Trophoblast cell (in vitro differentiated cells and primary cell): ENCODE data around the gene MIGA2.

Experiments used
- DNase-seq, 2 donors: peaks; one replicate each; pipeline ENCODE4 v3.0.0-alpha.2; 2016
- H2AFZ ChIP-seq: 2 replicates; pipeline ENCODE4 v1.6.1; 2013; ENCODE audit warnings: low read length, moderate library complexity, mild to moderate bottlenecking; ENCODE audit not compliant: insufficient read depth, poor library complexity
- H2AK5ac ChIP-seq: 2 replicates; pipeline ENCODE4 v1.6.1; 2013; ENCODE audit warnings: mild to moderate bottlenecking, low read length
- H2BK120ac ChIP-seq: 2 replicates; pipeline ENCODE4 v1.6.1; 2013; ENCODE audit warnings: low read length, mild to moderate bottlenecking, moderate library complexity; ENCODE audit not compliant: insufficient read depth, poor library complexity
- H2BK12ac ChIP-seq: 2 replicates; pipeline ENCODE4 v1.6.1; 2013; ENCODE audit warnings: mild to moderate bottlenecking, low read length, moderate library complexity
- H2BK5ac ChIP-seq: 2 replicates; pipeline ENCODE4 v1.6.1; 2013; ENCODE audit warnings: low read length, low read depth, moderate library complexity, mild to moderate bottlenecking; ENCODE audit not compliant: poor library complexity
- H3K14ac ChIP-seq: 2 replicates; pipeline ENCODE4 v1.6.1; 2013; ENCODE audit warnings: mild to moderate bottlenecking, low read length
- H3K18ac ChIP-seq: 2 replicates; pipeline ENCODE4 v1.6.1; 2013; ENCODE audit warnings: mild to moderate bottlenecking, low read length
- H3K23ac ChIP-seq: 2 replicates; pipeline ENCODE4 v1.6.1; 2013; ENCODE audit warnings: low read length
- H3K27ac ChIP-seq: 2 replicates; pipeline ENCODE4 v1.5.1; 2013; ENCODE audit warnings: low read depth, mild to moderate bottlenecking, inconsistent platforms, low read length, moderate library complexity
- H3K27me3 ChIP-seq: 2 replicates; pipeline ENCODE4 v1.6.1; 2013; ENCODE audit warnings: inconsistent platforms, mild to moderate bottlenecking, low read length, moderate library complexity; ENCODE audit not compliant: insufficient read depth
- H3K36me3 ChIP-seq, 2 experiments: 1 replicate in 1 of 2; 2 replicates in 1 of 2; pipeline ENCODE4 v1.6.1; 2013; ENCODE audit warnings: low read length in 2 of 2, mild to moderate bottlenecking in 2 of 2, moderate library complexity in 1 of 2; ENCODE audit not compliant: insufficient read depth in 2 of 2, control insufficient read depth in 1 of 2
- H3K4ac ChIP-seq: 2 replicates; pipeline ENCODE4 v1.6.1; 2013; ENCODE audit warnings: low read depth, mild to moderate bottlenecking, low read length, moderate library complexity
- H3K4me1 ChIP-seq, 2 experiments: 1 replicate in 1 of 2; 2 replicates in 1 of 2; pipeline ENCODE4 v1.6.1; 2013; ENCODE audit warnings: low read length in 2 of 2, mild to moderate bottlenecking in 2 of 2, moderate library complexity in 1 of 2; ENCODE audit not compliant: insufficient read depth in 2 of 2, control insufficient read depth in 1 of 2
- H3K4me2 ChIP-seq: 2 replicates; pipeline ENCODE4 v1.6.1; 2013; ENCODE audit warnings: inconsistent platforms, mild to moderate bottlenecking, low read length, moderate library complexity
- H3K4me3 ChIP-seq: 2 replicates; pipeline ENCODE4 v1.5.1; 2013; ENCODE audit warnings: mild to moderate bottlenecking, low read depth, low read length, inconsistent platforms
- H3K79me1 ChIP-seq: one replicate; pipeline ENCODE4 v1.6.1; 2013; ENCODE audit warnings: low read length
- H3K79me2 ChIP-seq: 2 replicates; pipeline ENCODE4 v1.6.1; 2013; ENCODE audit warnings: low read length, mild to moderate bottlenecking; ENCODE audit not compliant: control insufficient read depth, insufficient read depth, poor library complexity
- H3K9ac ChIP-seq: 2 replicates; pipeline ENCODE4 v1.6.1; 2013; ENCODE audit warnings: mild to moderate bottlenecking, low read length
- H3K9me3 ChIP-seq: 2 replicates; pipeline ENCODE4 v1.6.1; 2013; ENCODE audit warnings: low read depth, mild to moderate bottlenecking, control low read depth, inconsistent platforms, low read length; ENCODE audit not compliant: insufficient read depth
- H4K12ac ChIP-seq: 2 replicates; pipeline ENCODE4 v1.6.1; 2013; ENCODE audit warnings: low read depth, mild to moderate bottlenecking, low read length, moderate library complexity
- H4K8ac ChIP-seq: 2 replicates; pipeline ENCODE4 v1.6.1; 2013; ENCODE audit warnings: low read depth, mild to moderate bottlenecking, low read length, moderate library complexity
- H4K91ac ChIP-seq: one replicate; pipeline ENCODE4 v1.6.1; 2013; ENCODE audit warnings: low read depth, mild to moderate bottlenecking, low read length, moderate library complexity
- WGBS: extraction: QIAGEN DNeasy Blood & Tissue Kit; methylation state at CpG from one replicate; pipeline ENCODE4 v1.1.7; 2013; ENCODE audit warnings: missing lambda C conversion rate; ENCODE audit not compliant: insufficient read length, insufficient coverage; ENCODE audit errors: extremely low coverage; 5-methylcytosine and 5-hydroxymethylcytosine counted together

MIGA2 gene

DNA sequence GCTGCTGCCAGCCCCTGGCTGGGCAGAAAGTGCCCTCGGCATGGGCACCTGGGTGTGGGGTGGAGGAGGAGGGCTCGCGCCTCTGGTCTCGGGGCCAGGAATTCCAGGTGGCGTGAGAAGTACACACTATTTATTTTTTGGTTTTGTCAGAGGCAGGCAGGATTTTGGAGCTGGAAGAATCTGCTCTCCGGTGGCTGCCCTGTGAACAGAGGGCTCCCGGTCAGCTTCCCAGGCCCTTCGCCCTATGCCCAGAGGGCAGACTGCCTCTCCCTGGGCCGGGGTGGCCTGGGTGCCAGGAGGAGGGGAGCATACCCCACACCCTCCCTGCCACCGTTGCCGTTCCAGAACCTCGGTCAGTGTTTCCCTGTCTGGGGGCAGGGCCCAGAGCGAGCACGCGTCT is 52.8 kb downstream of the MIGA2 start:
- Histone ChIP-seq H3K4me1 (no peaks in the 10 kb centered on the region), H4K91ac (no peak overlapping the region), H3K4me3 (no peak overlapping the region), H3K79me2 (no peaks in the 10 kb centered on the region), H3K9me3 (no peaks in the 10 kb centered on the region), H3K14ac (no peak overlapping the region), H3K18ac (no peak overlapping the region), H3K27ac (no peak overlapping the region), H2AK5ac (no peak overlapping the region), H3K36me3 (peaks cover 51 to 53% of the 10 kb centered on the region in 2 experiments), H3K27me3 (no peaks in the 10 kb centered on the region), H3K9ac (no peak overlapping the region), H2AFZ (no peak overlapping the region), H2BK12ac (no peak overlapping the region), H2BK5ac (no peak overlapping the region), H2BK120ac (no peak overlapping the region), H4K12ac (no peak overlapping the region), H4K8ac (no peak overlapping the region), H3K23ac (no peak overlapping the region), H3K4ac (no peak overlapping the region), H3K79me1 (no peaks in the 10 kb centered on the region), H3K4me2 (no peak overlapping the region)
- WGBS, result no CpG with 5 or more reads among the region's 15 CpGs
- DNase-seq, result no peak

DNA sequence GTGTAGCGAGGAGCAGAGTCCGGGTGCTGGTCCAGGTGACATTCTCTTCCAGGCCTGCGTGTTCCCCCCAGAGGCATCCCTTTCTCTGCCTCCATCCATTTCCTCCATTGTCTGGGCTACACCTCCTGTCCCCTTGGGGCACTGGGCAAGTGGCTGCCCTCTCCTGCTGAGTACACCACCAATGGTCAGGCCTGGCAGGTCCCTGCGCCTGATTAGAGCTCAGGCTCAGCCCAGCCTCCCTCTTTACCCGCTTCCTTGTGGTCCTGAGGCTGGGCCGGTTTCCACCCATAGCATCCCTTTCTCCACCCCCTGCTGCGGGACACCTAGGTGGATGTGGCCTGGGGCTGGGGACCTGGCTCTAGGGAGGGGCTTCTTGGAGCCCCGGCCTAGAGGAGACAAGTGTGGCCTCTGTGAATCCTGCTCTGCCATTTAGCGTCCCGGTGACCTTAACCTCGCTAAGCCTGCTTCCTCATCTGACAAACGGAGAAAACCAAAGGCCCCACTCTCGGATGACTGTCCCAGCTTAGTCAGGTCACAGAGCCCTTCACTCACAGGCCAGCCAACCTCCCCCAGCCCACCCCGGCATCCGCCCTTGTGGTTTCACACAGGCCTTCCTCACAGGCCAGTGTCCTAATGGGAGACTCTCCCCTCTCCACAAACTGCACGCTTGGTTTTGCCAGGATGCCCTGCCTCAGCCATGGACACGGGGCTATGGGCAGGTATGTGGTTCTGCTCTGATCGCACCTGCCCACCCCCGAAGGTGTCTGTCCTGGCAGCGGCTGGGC is 57.4 kb downstream of the MIGA2 start:
- H3K9me3 ChIP-seq, result no peaks in the 10 kb centered on the region
- H3K4me3 ChIP-seq, result no peak overlapping the region
- H2BK5ac ChIP-seq, result no peak overlapping the region
- no peaks in the 10 kb centered on the region for H3K27me3 ChIP-seq
- H3K4me2 ChIP-seq, result no peak overlapping the region
- no peak overlapping the region for H2BK12ac ChIP-seq
- no peak overlapping the region for H3K4ac ChIP-seq
- WGBS, result no CpG with 5 or more reads among the region's 20 CpGs
- no peaks in the 10 kb centered on the region for H3K79me1 ChIP-seq
- no peak overlapping the region for H3K27ac ChIP-seq
- H4K91ac ChIP-seq, result no peak overlapping the region
- H2AFZ ChIP-seq, result no peak overlapping the region
- H2AK5ac ChIP-seq, result no peak overlapping the region
- no peak overlapping the region for H3K23ac ChIP-seq
- no peak overlapping the region for H3K14ac ChIP-seq
- no peak overlapping the region for H3K9ac ChIP-seq
- H3K36me3 ChIP-seq, result peaks cover 20 to 22% of the 10 kb centered on the region in 2 experiments
- no peak for DNase-seq
- H4K8ac ChIP-seq, result no peak overlapping the region
- H3K18ac ChIP-seq, result no peak overlapping the region
- H2BK120ac ChIP-seq, result no peak overlapping the region
- no peaks in the 10 kb centered on the region for H3K4me1 ChIP-seq
- H4K12ac ChIP-seq, result no peak overlapping the region
- no peaks in the 10 kb centered on the region for H3K79me2 ChIP-seq

DNA sequence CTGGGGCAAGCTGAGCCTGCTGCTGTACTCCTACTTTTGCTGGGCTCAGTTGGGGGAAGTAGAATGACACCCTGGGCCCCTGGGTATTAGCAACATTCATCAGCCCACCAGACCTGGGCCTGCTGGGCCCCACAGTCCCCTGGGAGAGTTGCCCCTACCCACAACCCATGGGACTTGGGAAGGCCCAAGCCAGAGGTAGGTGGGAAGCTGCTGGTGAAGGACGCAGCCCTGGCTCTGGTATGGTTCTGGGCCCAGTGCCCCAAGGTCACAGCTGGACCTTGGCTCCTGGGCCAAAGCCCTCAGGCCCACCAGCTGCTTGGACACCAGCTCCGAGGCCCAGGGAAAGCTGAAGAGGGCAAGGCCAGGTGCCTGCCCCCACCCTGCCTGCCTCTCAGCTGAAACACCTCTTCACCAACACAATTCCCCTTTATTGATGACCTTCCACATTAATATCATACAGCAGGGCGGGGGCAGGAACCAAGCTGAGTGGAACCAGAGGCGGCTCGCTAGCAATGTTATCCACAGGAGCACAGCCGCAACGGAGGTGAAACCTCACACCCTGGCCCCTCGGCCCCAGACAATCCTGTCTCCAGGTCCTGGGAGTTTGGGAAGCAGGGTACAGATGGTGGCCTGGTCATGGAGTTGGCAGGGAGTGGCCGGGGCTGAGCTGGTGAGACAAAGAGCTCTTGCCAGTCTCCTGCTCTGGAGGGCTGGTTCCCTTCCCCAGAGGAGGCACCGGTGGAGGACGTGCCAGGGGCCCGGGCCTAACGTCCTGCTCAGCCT is 58.2 kb downstream of the MIGA2 start:
- no peaks in the 10 kb centered on the region for H3K27me3 ChIP-seq
- H3K23ac ChIP-seq, result no peak overlapping the region
- H2AFZ ChIP-seq, result no peak overlapping the region
- H3K9ac ChIP-seq, result no peak overlapping the region
- no peak overlapping the region for H3K14ac ChIP-seq
- H3K79me2 ChIP-seq, result no peaks in the 10 kb centered on the region
- H2BK12ac ChIP-seq, result no peak overlapping the region
- H3K4me2 ChIP-seq, result no peak overlapping the region
- H2AK5ac ChIP-seq, result no peak overlapping the region
- H3K4ac ChIP-seq, result no peak overlapping the region
- H3K9me3 ChIP-seq, result no peaks in the 10 kb centered on the region
- H3K4me1 ChIP-seq, result no peaks in the 10 kb centered on the region
- H3K18ac ChIP-seq, result no peak overlapping the region
- peaks cover 12 to 15% of the 10 kb centered on the region in 2 experiments for H3K36me3 ChIP-seq
- no peak overlapping the region for H3K4me3 ChIP-seq
- H2BK5ac ChIP-seq, result no peak overlapping the region
- no peak overlapping the region for H4K8ac ChIP-seq
- no peaks in the 10 kb centered on the region for H3K79me1 ChIP-seq
- no CpG with 5 or more reads among the region's 13 CpGs for WGBS
- no peak overlapping the region for H2BK120ac ChIP-seq
- H4K12ac ChIP-seq, result no peak overlapping the region
- no peak overlapping the region for H3K27ac ChIP-seq
- DNase-seq, result no peak
- H4K91ac ChIP-seq, result no peak overlapping the region

DNA sequence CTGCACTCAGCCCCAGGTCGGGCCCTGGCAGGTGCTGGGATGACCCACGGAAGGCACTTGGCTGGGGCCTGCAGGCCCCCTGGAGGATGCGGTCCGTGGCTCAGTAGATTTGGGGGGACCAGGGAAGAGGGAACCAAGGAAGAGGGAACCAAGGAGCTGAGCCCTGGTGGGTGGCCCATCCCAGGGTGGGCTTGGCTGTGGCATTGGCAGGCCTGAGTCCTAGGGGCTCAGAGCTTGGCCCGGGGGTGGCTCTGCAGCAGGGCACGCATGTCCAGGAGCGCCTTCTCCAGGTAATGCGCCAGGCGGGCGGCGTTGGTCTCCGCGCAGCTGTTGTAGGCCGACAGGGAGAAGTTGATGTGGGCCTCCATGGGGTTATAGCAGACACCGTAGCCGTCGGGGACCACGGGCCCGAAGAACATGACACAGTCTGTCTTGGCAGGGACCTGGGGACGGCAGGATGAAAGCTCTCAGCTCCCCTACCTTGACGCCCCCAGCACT is 58.8 kb downstream of the MIGA2 start:
- H3K79me1 ChIP-seq, result no peaks in the 10 kb centered on the region
- H4K91ac ChIP-seq, result no peak overlapping the region
- no peaks in the 10 kb centered on the region for H3K79me2 ChIP-seq
- H3K23ac ChIP-seq, result no peak overlapping the region
- no peak overlapping the region for H2BK12ac ChIP-seq
- H4K8ac ChIP-seq, result no peak overlapping the region
- no peak overlapping the region for H2BK5ac ChIP-seq
- H3K14ac ChIP-seq, result no peak overlapping the region
- H2AK5ac ChIP-seq, result no peak overlapping the region
- peaks cover 10 to 11% of the 10 kb centered on the region in 2 experiments for H3K36me3 ChIP-seq
- no peak overlapping the region for H3K4ac ChIP-seq
- H3K9ac ChIP-seq, result no peak overlapping the region
- H4K12ac ChIP-seq, result no peak overlapping the region
- H3K27ac ChIP-seq, result no peak overlapping the region
- WGBS, result no CpG with 5 or more reads among the region's 21 CpGs
- H3K4me3 ChIP-seq, result no peak overlapping the region
- H3K4me2 ChIP-seq, result no peak overlapping the region
- H3K9me3 ChIP-seq, result no peaks in the 10 kb centered on the region
- DNase-seq, result no peak
- H3K18ac ChIP-seq, result no peak overlapping the region
- no peaks in the 10 kb centered on the region for H3K27me3 ChIP-seq
- H2BK120ac ChIP-seq, result no peak overlapping the region
- no peak overlapping the region for H2AFZ ChIP-seq
- H3K4me1 ChIP-seq, result no peaks in the 10 kb centered on the region
